ENCODE data around the gene HK3.

Gene HK3

GRCh38 chr5:176944268-176944667, 45.1 kb upstream of the HK3 start:
- no peak overlapping the region for H3K9ac ChIP-seq (ENCODE audit: low read depth, low read length)
- H4K20me1 ChIP-seq (ENCODE audit: insufficient read depth, low read length) = no peaks in the 10 kb centered on the region; the same call in 1 of the 2 replicates
- no peak overlapping the region for H2AFZ ChIP-seq (ENCODE audit: low read depth, low read length)
- DNase-seq (no peak), ATAC-seq (ENCODE audit: insufficient read depth, low read depth) (no peak)
- H3K27me3 ChIP-seq (ENCODE audit: insufficient read depth, low read length, poor library complexity) = no peaks in the 10 kb centered on the region
- no peaks in the 10 kb centered on the region for H3K4me1 ChIP-seq (ENCODE audit: insufficient read depth, low read length)
- H3K4me2 ChIP-seq (ENCODE audit: insufficient read depth, low read length) = no peak overlapping the region
- H3K36me3 ChIP-seq (ENCODE audit: insufficient read depth, low read length) = peaks cover 87% of the 10 kb centered on the region
- H3K79me2 ChIP-seq (ENCODE audit: insufficient read depth, low read length) = no peaks in the 10 kb centered on the region
- no peak for TF ChIP-seq EZH2 (IDR thresholded peaks at IDR 0.05; ENCODE audit: borderline replicate concordance, low read depth, low read length, severe bottlenecking)
- TF ChIP-seq, protein P1, sequence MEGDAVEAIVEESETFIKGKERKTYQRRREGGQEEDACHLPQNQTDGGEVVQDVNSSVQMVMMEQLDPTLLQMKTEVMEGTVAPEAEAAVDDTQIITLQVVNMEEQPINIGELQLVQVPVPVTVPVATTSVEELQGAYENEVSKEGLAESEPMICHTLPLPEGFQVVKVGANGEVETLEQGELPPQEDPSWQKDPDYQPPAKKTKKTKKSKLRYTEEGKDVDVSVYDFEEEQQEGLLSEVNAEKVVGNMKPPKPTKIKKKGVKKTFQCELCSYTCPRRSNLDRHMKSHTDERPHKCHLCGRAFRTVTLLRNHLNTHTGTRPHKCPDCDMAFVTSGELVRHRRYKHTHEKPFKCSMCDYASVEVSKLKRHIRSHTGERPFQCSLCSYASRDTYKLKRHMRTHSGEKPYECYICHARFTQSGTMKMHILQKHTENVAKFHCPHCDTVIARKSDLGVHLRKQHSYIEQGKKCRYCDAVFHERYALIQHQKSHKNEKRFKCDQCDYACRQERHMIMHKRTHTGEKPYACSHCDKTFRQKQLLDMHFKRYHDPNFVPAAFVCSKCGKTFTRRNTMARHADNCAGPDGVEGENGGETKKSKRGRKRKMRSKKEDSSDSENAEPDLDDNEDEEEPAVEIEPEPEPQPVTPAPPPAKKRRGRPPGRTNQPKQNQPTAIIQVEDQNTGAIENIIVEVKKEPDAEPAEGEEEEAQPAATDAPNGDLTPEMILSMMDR (IDR thresholded peaks at IDR 0.05; ENCODE audit: borderline replicate concordance, extremely low read depth, low read length, poor library complexity, severe bottlenecking) = no peak
- no peaks in the 10 kb centered on the region for H3K9me3 ChIP-seq (ENCODE audit: insufficient read depth, low read length, severe bottlenecking)
- H3K4me3 ChIP-seq (ENCODE audit: low read depth in 1 of 2, low read length in 2 of 2) = no peak overlapping the region
- H3K27ac ChIP-seq (ENCODE audit: low read length) = no peak overlapping the region

GRCh38 chr5:176943816-176944215, 44.7 kb upstream of the HK3 start:
- ATAC-seq (ENCODE audit: insufficient read depth, low read depth) (no peak), DNase-seq (no peak)
- Histone ChIP-seq H3K4me2 (ENCODE audit: insufficient read depth, low read length) (no peak overlapping the region), H3K79me2 (ENCODE audit: insufficient read depth, low read length) (no peaks in the 10 kb centered on the region), H3K4me3 (ENCODE audit: low read depth in 1 of 2, low read length in 2 of 2) (no peak overlapping the region), H4K20me1 (ENCODE audit: insufficient read depth, low read length) (no peaks in the 10 kb centered on the region; the same call in 1 of the 2 replicates), H3K9ac (ENCODE audit: low read depth, low read length) (no peak overlapping the region), H2AFZ (ENCODE audit: low read depth, low read length) (no peak overlapping the region), H3K4me1 (ENCODE audit: insufficient read depth, low read length) (no peaks in the 10 kb centered on the region), H3K9me3 (ENCODE audit: insufficient read depth, low read length, severe bottlenecking) (no peaks in the 10 kb centered on the region), H3K27ac (ENCODE audit: low read length) (no peak overlapping the region), H3K27me3 (ENCODE audit: insufficient read depth, low read length, poor library complexity) (no peaks in the 10 kb centered on the region), H3K36me3 (ENCODE audit: insufficient read depth, low read length) (peaks cover 88% of the 10 kb centered on the region)
- TF ChIP-seq EZH2 (IDR thresholded peaks at IDR 0.05; ENCODE audit: borderline replicate concordance, low read depth, low read length, severe bottlenecking) = no peak
- TF ChIP-seq, protein P1 (IDR thresholded peaks at IDR 0.05; ENCODE audit: borderline replicate concordance, extremely low read depth, low read length, poor library complexity, severe bottlenecking) = no peak

DNA sequence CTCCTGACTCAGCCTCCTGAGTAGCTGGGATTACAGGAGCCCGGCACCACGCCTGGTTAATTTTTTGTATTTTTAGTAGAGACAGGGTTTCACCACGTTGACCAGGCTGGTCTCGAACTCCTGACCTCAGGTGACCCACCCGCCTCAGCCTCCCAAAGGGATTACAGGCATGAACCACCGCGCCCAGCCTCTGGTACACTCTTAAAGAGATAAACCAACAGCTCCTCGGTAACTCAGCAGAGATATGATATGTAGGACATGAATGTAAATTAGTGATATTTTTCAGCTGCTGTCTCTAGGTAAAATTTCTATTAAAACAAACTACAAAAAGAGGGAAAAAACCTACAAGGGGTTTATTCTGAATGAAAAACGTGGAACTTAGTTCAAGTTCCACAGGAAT, 42.8 kb upstream of the HK3 start:
- no peak overlapping the region for H2AFZ ChIP-seq (ENCODE audit: low read depth, low read length)
- H3K27ac ChIP-seq (ENCODE audit: low read length) = no peak overlapping the region
- H3K9ac ChIP-seq (ENCODE audit: low read depth, low read length) = no peak overlapping the region
- peaks cover 90% of the 10 kb centered on the region for H3K36me3 ChIP-seq (ENCODE audit: insufficient read depth, low read length)
- H3K4me3 ChIP-seq (ENCODE audit: low read depth in 1 of 2, low read length in 2 of 2) = no peak overlapping the region
- TF ChIP-seq EZH2 (IDR thresholded peaks at IDR 0.05; ENCODE audit: borderline replicate concordance, low read depth, low read length, severe bottlenecking) = no peak
- no peaks in the 10 kb centered on the region for H3K79me2 ChIP-seq (ENCODE audit: insufficient read depth, low read length)
- no peaks in the 10 kb centered on the region for H3K27me3 ChIP-seq (ENCODE audit: insufficient read depth, low read length, poor library complexity)
- no peaks in the 10 kb centered on the region for H3K4me1 ChIP-seq (ENCODE audit: insufficient read depth, low read length)
- no peaks in the 10 kb centered on the region for H3K9me3 ChIP-seq (ENCODE audit: insufficient read depth, low read length, severe bottlenecking)
- H4K20me1 ChIP-seq (ENCODE audit: insufficient read depth, low read length) = no peaks in the 10 kb centered on the region; the same call in 1 of the 2 replicates
- no peak overlapping the region for H3K4me2 ChIP-seq (ENCODE audit: insufficient read depth, low read length)
- DNase-seq (no peak), ATAC-seq (ENCODE audit: insufficient read depth, low read depth) (no peak)

DNA sequence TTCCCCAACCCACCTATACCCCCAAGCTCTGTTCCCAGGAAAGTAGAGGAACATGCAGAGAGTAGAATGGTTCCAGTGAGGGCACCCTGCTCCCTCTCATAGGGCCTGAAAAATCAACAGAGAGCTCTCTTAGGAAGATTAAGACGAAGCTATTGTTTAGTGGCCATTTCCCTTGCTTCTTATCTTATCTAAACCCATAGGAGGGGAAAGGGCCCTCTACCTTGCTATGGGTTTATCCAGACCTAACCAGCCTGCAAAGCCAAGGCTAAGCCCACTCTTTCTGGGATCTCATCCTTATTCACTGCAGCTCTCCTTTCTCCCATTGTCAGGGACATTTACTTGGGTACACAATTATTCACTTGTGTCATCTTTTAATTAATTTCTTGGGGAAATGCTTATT, 39.3 kb upstream of the HK3 start:
- Histone ChIP-seq H3K9ac (ENCODE audit: low read depth, low read length) (no peak overlapping the region), H3K36me3 (ENCODE audit: insufficient read depth, low read length) (peaks cover 84% of the 10 kb centered on the region)

More for the DNA sequence above, 39.3 kb upstream of the HK3 start:
- Histone ChIP-seq H3K4me3 (ENCODE audit: low read depth in 1 of 2, low read length in 2 of 2) (no peak overlapping the region), H3K79me2 (ENCODE audit: insufficient read depth, low read length) (no peaks in the 10 kb centered on the region), H2AFZ (ENCODE audit: low read depth, low read length) (no peak overlapping the region), H4K20me1 (ENCODE audit: insufficient read depth, low read length) (no peaks in the 10 kb centered on the region; the same call in 1 of the 2 replicates), H3K4me1 (ENCODE audit: insufficient read depth, low read length) (no peaks in the 10 kb centered on the region), H3K27ac (ENCODE audit: low read length) (no peak overlapping the region), H3K4me2 (ENCODE audit: insufficient read depth, low read length) (no peak overlapping the region), H3K9me3 (ENCODE audit: insufficient read depth, low read length, severe bottlenecking) (no peaks in the 10 kb centered on the region), H3K27me3 (ENCODE audit: insufficient read depth, low read length, poor library complexity) (no peaks in the 10 kb centered on the region)
- no peak for ATAC-seq (ENCODE audit: insufficient read depth, low read depth)
- TF ChIP-seq EZH2 (IDR thresholded peaks at IDR 0.05; ENCODE audit: borderline replicate concordance, low read depth, low read length, severe bottlenecking) = no peak
- TF ChIP-seq, protein P1 (IDR thresholded peaks at IDR 0.05; ENCODE audit: borderline replicate concordance, extremely low read depth, low read length, poor library complexity, severe bottlenecking) = no peak
- no peak for DNase-seq

Measured in DND-41 (cell line).